NCI-H2107 (cell line): ENCODE data around the gene PIP4K2C.
"Not testable (repeated sequence)": the region's sequence is repeated elsewhere in the genome, so short reads cannot be mapped to it uniquely, and the experiment has no call there.

ENCODE experiments used
- DNase-seq: peaks from one replicate; lab custom pipeline; 2025; lab: John Stamatoyannopoulos, UW

PIP4K2C gene

GRCh38 chr12:57636731-57637130, 45.7 kb downstream of the PIP4K2C start:
- not testable (repeated sequence) for DNase-seq

GRCh38 chr12:57637364-57637763, 46.4 kb downstream of the PIP4K2C start:
- no peak for DNase-seq

- DNase-seq, result no peak
Observed at GRCh38 chr12:57638096-57638495, 47.1 kb downstream of the PIP4K2C start.

- no peak for DNase-seq
Observed at GRCh38 chr12:57640175-57641042, 49.4 kb downstream of the PIP4K2C start.

GRCh38 chr12:57641699-57642442, 50.9 kb downstream of the PIP4K2C start:
- DNase-seq, result no peak

GRCh38 chr12:57645990-57646658, 55.1 kb downstream of the PIP4K2C start:
- DNase-seq, result not testable (repeated sequence)

GRCh38 chr12:57646659-57647049, 55.7 kb downstream of the PIP4K2C start:
- not testable (repeated sequence) for DNase-seq
